Activated CD8-positive, alpha-beta memory T cell treated with anti-CD3 and anti-CD28 coated beads for 48 hours (primary cell): ENCODE results near the gene ATXN1.

Experiments used
- DNase-seq, 3 experiments: peaks; one replicate each; pipeline ENCODE4 v3.0.0-alpha.2; 2020; ENCODE audit warnings: low read depth in 2 of 3, low spot score in 2 of 3

Gene ATXN1

GRCh38 chr6:16511723-16512489 lies 249.4 kb downstream of the ATXN1 start:
- no peak for DNase-seq

DNA sequence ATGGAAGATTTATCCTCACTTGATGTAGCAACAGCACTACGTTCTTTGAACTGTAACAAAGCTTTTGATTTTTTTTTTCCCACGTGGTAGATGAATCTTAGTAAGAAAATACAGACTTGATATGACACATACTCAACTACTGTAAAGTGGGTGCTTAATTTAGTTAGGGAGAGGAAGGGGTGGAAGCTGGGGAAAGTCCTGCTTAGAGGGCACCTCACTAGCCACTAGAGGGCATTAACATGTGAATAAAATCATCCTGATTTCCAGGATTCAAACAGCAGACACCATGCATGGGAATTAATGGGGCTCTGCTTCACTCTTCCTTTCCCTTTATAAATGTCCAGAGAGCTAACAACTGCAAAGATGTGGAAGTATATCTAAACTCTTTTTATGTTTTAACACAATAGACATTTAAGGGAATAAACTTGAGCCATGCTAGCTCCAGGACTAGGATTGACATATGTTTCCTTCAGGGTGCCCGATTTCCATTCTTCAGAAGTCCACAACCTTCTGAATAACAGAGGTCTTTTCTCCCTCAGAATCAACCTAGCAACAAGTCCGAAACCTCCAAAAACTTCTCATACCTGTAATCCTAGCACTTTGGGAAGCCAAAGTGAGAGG lies 250.1 kb downstream of the ATXN1 start:
- no peak for DNase-seq

GRCh38 chr6:16510245-16510644 lies 251.0 kb downstream of the ATXN1 start:
- no peak for DNase-seq

GRCh38 chr6:16508959-16509358 lies 252.3 kb downstream of the ATXN1 start:
- DNase-seq, result no peak

GRCh38 chr6:16505711-16506357 lies 255.4 kb downstream of the ATXN1 start:
- DNase-seq, result no peak

DNA sequence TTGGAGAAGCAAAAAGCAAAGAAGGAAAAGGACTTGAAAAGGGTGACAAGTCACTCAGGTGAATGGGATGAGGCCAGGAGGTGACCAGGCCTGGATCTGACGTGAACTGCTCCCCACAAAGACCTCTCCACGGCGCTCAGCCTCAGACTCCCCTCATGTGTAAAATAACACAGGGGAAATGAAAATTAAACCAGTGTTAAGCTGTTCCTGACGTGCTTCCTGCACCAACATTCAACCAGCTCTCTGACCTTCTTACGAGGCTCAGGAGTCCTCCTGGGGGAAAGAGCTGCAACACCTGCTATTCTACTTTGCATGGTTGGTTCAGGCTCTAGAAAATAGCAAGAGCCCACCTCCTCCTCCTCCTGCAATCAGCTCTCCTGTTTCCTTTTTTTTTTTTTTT lies 256.7 kb downstream of the ATXN1 start:
- DNase-seq, result no peak

DNA sequence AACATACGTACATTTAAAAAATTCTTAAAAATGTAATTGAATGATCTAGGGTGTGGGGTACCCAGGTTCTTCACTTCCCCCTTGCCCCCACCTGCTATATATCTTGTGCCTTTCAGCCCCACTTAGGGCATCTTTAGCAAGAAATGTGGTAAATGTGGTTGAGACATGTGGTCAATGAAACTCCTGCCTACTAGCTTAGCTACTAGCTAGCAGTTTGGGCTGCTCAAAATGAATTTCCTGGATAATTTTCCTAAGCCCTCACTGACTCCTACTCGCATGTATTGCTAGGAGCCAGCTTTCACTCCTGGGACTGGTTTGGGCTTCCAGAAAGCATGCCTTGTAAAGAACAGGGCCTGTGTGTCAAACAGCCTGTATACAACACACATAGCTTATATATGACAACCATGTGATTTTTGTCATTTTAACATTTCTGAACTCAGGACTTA lies 257.3 kb downstream of the ATXN1 start:
- no peak for DNase-seq

DNA sequence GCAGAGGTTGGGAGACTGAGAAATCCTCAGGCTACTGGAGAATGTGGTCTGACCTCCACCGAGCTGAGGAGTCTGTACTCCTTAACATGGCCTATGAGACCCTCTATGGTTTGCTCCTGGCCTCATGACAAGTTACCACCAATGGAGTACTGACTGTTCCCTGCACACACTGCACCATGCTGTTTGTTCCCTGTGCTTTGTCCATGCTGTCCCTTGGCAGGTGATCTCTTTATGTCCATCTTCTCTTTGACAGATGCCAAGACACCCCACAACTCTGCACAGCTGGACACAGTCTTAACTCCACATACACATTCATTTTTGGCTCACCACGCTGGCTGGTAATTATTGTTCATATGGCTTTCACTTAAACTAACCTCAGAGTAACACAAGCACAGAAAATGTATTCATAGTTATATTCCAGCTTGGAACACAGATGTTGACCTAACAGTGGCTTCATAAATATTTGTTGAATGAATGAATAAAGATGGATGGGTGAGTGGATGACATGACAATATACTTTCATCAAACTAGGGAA lies 258.0 kb downstream of the ATXN1 start:
- no peak for DNase-seq

DNA sequence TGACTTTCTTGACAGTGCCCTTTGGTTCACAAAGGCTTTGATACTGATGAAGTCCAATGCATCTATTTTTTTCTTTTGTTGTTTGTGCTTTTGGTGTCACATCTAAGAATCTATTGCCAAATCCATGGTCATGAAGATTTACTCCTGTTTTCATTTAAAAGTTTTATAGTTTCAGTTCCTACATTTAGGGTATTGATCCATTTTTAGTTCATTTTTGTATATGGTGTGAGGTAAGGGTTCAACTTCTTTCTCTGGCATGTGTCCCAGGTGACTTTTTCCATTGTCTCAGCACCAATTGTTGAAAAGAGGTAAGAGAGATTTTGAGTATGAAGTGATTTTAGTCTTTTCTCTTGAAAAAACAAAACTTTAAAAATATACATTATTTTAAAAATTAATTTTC lies 262.3 kb downstream of the ATXN1 start:
- no peak for DNase-seq

DNA sequence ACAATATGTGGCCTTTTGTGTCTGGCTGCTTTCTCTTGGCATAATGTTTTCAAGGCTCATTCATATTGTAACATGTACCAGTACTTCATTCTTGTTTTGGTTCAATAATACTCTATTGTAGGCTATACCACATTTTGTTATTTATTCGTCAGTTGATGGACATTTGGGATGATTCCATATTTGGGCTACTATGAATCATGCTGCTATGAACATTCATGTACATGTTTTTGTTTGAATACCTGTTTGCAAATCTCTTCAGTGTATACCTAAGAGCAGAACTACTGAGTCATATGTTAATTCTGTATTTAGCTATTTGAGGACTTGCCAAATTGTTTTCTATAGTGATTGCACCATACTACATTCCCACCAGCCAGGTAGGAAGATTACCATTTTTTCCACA lies 263.0 kb downstream of the ATXN1 start:
- DNase-seq, result no peak

- no peak for DNase-seq
Measured at GRCh38 chr6:16496991-16497801, 264.1 kb downstream of the ATXN1 start.

DNA sequence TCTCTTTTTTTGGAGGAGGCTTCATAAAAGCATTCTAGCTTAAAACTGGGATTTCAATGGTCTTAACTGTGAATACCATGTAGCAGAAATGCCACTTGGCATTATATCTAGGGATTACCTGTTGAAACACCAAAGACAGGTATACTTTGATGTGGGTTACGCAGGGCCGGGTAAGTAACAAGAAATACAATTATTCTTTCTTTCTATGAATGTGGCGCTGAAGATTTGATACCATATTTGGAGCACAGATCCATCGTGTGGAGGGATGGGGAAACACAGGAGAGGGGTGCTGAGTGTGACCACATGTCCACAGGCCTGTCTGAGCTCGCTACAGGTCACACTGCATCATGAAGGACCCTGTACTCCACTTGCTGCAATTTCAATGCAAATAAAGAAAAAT lies 265.1 kb downstream of the ATXN1 start:
- no peak for DNase-seq

DNA sequence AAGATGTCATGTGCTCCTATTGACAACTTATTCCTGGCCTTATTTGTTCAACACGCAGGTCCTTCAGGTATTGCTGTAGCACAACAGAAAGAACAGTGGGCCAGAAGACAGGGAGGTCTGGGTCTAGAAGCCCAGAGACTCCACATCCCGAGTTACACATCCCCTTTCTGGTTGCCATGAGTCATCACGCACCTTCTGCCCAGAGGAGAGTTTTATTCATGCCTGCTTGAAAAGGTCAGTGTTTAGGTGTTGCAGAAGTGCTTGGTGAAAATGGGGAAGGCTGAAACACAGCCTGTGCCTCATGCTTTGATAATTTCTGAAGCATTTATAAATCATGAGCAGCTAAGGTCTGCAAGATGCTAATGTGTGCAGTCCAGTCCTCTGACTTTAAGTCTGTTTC lies 266.5 kb downstream of the ATXN1 start:
- DNase-seq, result no peak

- DNase-seq, result no peak
Measured at GRCh38 chr6:16493802-16494201, 267.5 kb downstream of the ATXN1 start.

DNA sequence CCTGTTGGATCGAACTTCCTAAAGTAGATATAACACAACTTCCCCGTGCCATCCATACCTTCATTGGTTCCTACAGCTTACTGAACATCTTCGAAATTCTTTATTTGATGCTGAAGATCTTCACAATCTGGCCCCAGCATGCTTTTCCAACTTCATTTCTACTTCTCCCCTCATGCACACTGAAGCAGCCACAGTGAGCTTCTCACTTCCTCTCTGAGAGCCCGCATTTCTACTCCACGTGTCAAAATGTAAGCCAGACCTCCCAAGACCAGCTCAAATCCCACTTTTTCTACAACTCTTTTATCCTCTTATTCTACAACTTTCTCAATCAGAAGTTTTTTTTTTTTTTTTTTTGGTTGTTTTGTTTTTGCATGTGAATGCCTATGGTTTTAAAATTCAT lies 268.1 kb downstream of the ATXN1 start:
- no peak for DNase-seq

GRCh38 chr6:16491666-16492313 lies 269.5 kb downstream of the ATXN1 start:
- DNase-seq, result no peak

DNA sequence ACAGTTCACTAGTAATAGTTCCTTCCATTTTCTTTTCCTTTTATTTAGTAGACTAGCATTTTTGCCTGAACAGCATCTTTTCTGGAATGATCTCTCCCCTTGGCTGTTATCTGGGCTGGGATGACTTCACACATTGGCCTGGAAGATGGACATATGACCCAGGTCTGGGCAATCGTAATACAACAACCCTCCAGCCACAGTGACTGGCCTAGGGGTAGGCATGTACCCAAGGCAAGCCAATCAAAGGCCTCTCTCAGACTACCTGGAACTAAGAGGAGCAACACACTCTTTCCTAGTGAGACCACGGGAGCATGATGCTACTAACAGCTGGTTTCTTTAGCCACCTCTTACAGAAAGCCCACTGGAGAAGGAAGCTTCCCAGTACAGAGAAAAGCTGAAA lies 270.6 kb downstream of the ATXN1 start:
- no peak for DNase-seq

GRCh38 chr6:16488813-16489212 lies 272.4 kb downstream of the ATXN1 start:
- no peak for DNase-seq

- DNase-seq, result no peak
Measured at GRCh38 chr6:16487996-16488674, 273.1 kb downstream of the ATXN1 start.

DNA sequence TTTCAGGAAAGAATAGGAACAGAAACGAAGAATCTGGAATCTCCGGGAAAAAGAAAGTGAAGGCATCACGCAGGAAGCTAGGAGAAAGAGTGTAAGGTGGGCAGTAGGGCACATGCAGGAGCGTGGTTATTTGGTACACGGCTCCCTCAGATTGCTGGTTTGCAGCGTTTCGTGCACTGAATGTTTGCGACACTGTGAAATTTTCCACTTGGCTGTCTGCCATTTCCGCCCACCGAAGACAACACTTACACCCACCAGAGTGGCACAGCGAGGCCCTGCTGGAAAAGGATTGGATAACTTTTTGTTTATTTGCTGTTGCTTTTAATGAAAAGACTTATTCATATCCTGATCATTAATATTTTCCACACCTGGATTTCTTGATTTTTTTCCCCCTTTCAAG lies 274.6 kb downstream of the ATXN1 start:
- no peak for DNase-seq
